ENCODE data around the gene NEDD4L. TPM values are rescaled to one million over a fixed set of nuclear protein-coding genes. Genes with fewer than 3 reads are reported as not detected.
"Not testable (repeated sequence)": the region's sequence is repeated elsewhere in the genome, so short reads cannot be mapped to it uniquely, and the experiment has no call there.

Gene NEDD4L
- total and polyA plus RNA-seq, 4 experiments from 2014 or later = 2.8 to 4.1 (median 3.8) TPM

DNA sequence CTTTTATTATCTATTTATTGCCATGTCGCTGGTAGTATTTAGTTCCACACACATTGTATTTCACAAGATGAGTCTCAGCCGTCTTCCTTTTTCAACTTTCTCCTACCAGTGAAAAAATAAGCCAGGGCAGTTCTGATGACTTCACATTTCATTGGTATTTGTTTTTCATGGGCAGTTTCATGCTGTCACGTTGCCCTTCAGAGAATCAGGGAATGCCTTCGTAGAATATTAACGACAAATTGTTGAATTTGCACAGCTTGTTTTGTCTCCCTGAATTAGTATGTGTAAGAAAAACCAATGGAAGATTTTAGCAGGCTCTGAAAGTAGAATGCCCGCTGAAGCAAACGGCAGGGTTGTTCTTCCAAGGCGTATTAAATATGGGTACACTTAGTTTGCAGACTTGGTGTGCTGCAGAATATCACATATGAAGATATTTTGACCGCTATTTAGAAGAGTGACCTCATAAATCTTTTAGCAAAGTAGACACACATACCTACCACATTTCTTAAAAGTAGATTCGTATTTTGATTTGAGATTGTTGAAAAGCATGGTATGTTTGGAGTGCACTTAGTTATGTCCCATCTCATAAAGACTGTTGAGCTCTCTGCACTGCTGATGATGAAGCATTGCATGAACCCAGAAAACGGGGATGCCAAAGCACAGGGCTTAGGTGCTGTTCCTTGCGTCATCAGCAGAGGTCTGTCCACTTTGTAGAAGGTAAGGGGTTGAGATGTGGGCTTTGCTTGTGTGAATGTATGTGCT is 2.9 kb downstream of the NEDD4L start:
- H3K27me3 Mint-ChIP-seq = peaks cover 5 to 16% of the 10 kb centered on the region in 2 donors
- no peak overlapping the region for H3K27ac Mint-ChIP-seq
- Histone ChIP-seq H3K4me1 (ENCODE audit: insufficient read depth, low read length) (peaks cover 19% of the 10 kb centered on the region), H3K27ac (ENCODE audit: low read depth, low read length) (no peak overlapping the region), H3K9me3 (ENCODE audit: control insufficient read depth in 1 of 2, low read length in 2 of 2) (no peaks in the 10 kb centered on the region), H3K4me3 (ENCODE audit: low read length in 2 of 2) (no peak overlapping the region), H3K36me3 (ENCODE audit: insufficient read depth, low read length) (no peaks in the 10 kb centered on the region), H3K27me3 (ENCODE audit: insufficient read depth, low read length) (no peaks in the 10 kb centered on the region)
- ChIA-PET CTCF (ENCODE audit: partially characterized antibody) (interaction anchor here (2.1 kb wide), 1 partner anchor 9 kb away, joined by 4 read pairs; no protein-coding TSS in a partner anchor), POLR2A (ENCODE audit: partially characterized antibody) (no interaction called here)
- no peaks in the 10 kb centered on the region for H3K9me3 Mint-ChIP-seq
- intact Hi-C loops (cut with micrococcal nuclease) = loop anchor here (10.0 kb wide), 1 partner anchor 422 kb away; the partner anchor contains the start of gene NARS1
- H3K36me3 Mint-ChIP-seq = peaks cover 0 to 11% of the 10 kb centered on the region in 2 donors
- peaks cover 18 to 31% (median 24%) of the 10 kb centered on the region in 4 donors for H3K4me1 Mint-ChIP-seq
- DNase-seq = no peak
- H3K4me3 Mint-ChIP-seq = peak overlapping the region in 2 of 8 donors; percentile 15 to 52

DNA sequence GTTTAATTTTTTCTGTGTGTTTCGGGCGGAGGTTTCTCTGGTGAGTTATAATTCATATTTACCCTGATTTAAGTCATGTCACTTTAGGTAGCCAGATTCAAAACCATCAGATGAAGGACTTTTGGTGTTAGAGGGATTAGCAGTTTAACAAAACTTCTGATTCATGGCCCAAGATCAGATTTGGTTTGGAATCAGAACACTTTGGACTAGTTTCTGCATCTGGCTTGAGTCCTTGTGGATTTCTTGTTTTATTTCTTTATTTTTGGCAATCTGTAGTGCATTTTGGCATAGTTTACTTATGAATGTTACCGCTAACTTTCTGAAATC is 3.5 kb downstream of the NEDD4L start:
- ChIA-PET POLR2A (ENCODE audit: partially characterized antibody) (no interaction called here), CTCF (ENCODE audit: partially characterized antibody) (interaction anchor here (2.1 kb wide), 1 partner anchor 9 kb away, joined by 4 read pairs; no protein-coding TSS in a partner anchor)
- H3K4me3 Mint-ChIP-seq = no peak overlapping the region
- H3K27ac ChIP-seq (ENCODE audit: low read depth, low read length) = no peak overlapping the region
- H3K27ac Mint-ChIP-seq = no peak overlapping the region
- no peaks in the 10 kb centered on the region for H3K9me3 Mint-ChIP-seq
- H3K4me3 ChIP-seq (ENCODE audit: low read length in 2 of 2) = no peak overlapping the region
- no peak for DNase-seq
- no peaks in the 10 kb centered on the region for H3K27me3 ChIP-seq (ENCODE audit: insufficient read depth, low read length)
- intact Hi-C loops (cut with micrococcal nuclease) = loop anchor here (10.0 kb wide), 1 partner anchor 423 kb away; the partner anchor contains the start of gene NARS1
- H3K36me3 Mint-ChIP-seq = peaks cover 0 to 11% of the 10 kb centered on the region in 2 donors
- H3K27me3 Mint-ChIP-seq = peaks cover 5 to 16% of the 10 kb centered on the region in 2 donors
- no peaks in the 10 kb centered on the region for H3K9me3 ChIP-seq (ENCODE audit: control insufficient read depth in 1 of 2, low read length in 2 of 2)
- H3K4me1 Mint-ChIP-seq = peaks cover 20 to 33% (median 22%) of the 10 kb centered on the region in 4 donors
- H3K36me3 ChIP-seq (ENCODE audit: insufficient read depth, low read length) = no peaks in the 10 kb centered on the region
- H3K4me1 ChIP-seq (ENCODE audit: insufficient read depth, low read length) = peaks cover 19% of the 10 kb centered on the region

DNA sequence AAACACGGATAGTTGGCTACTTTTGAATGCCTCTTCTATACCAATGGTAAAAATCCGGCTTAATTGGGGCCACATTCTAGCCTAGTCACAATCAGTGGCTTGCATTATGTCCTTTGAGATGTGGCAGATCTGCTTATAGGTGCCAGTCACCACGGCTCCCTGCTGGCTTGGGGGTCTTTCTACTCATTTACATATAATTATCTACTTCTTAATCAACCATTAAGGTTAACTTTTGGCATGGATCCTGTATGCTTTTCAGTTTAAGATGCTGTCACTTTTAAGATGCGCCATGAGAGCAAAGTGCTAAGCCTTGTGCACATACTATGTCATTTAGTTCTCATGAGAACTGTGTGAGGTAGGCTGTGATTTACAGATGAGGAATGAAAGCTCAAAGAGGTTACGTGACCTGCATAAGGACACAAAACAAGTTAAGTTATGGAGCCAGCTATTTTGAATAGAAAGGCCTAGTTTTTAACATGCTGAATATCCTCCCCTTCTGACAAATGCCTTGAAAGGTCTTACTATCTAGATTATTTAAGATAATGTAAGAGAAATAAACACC is 4.1 kb downstream of the NEDD4L start:
- H3K4me3 ChIP-seq (ENCODE audit: low read length in 2 of 2) = no peak overlapping the region
- POLR2A ChIA-PET (ENCODE audit: partially characterized antibody) = no interaction called here
- Mint-ChIP-seq H3K4me3 (no peak overlapping the region), H3K27ac (no peak overlapping the region), H3K9me3 (no peaks in the 10 kb centered on the region), H3K4me1 (peaks cover 15 to 26% (median 17%) of the 10 kb centered on the region in 4 donors), H3K36me3 (peaks cover 0 to 11% of the 10 kb centered on the region in 2 donors), H3K27me3 (peaks cover 5 to 16% of the 10 kb centered on the region in 2 donors)
- intact Hi-C loops (cut with micrococcal nuclease) = loop anchor here (10.0 kb wide), 1 partner anchor 423 kb away; the partner anchor contains the start of gene NARS1
- no peaks in the 10 kb centered on the region for H3K36me3 ChIP-seq (ENCODE audit: insufficient read depth, low read length)
- no peaks in the 10 kb centered on the region for H3K9me3 ChIP-seq (ENCODE audit: control insufficient read depth in 1 of 2, low read length in 2 of 2)
- H3K4me1 ChIP-seq (ENCODE audit: insufficient read depth, low read length) = peaks cover 14% of the 10 kb centered on the region
- CTCF ChIA-PET (ENCODE audit: partially characterized antibody) = no interaction called here
- no peaks in the 10 kb centered on the region for H3K27me3 ChIP-seq (ENCODE audit: insufficient read depth, low read length)
- no peak for DNase-seq
- no peak overlapping the region for H3K27ac ChIP-seq (ENCODE audit: low read depth, low read length)

DNA sequence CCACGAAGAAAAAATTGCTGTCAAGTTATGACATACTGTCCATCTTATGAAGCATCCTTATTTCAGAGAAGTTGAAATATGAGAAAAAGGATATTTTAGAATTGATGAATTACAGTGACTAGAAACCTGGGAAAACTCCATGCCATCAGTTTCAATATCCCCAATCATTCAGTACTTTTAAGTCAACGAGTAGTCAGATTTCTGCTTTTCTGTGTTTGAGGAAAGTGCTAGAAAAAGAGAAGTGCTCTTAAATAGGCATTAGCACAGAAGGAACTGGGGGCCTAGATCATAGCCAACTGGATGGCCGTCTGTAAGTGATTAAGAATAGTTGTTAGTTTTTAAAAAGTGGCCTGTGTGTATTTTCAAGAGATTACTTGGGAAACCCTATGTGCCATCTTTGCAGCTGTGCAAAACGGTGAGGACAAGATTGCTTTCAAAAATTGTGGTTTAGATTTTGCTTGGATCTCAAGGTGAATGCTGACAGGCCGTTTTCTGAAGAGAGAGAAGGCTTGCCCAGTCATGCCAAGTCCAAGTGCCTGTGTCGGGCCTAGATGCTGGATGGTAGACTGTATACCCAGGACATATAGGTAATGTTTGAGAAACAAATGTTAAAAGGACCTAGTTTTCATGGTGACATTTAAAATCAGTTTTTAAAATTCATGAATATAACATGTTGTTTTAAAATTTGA is 5.1 kb downstream of the NEDD4L start:
- peak overlapping the region in 1 of 7 donors; percentile 62 for H3K27ac Mint-ChIP-seq
- no peaks in the 10 kb centered on the region for H3K9me3 Mint-ChIP-seq
- Histone ChIP-seq H3K36me3 (ENCODE audit: insufficient read depth, low read length) (no peaks in the 10 kb centered on the region), H3K27me3 (ENCODE audit: insufficient read depth, low read length) (no peaks in the 10 kb centered on the region), H3K9me3 (ENCODE audit: control insufficient read depth in 1 of 2, low read length in 2 of 2) (no peaks in the 10 kb centered on the region), H3K27ac (ENCODE audit: low read depth, low read length) (no peak overlapping the region), H3K4me3 (ENCODE audit: low read length in 2 of 2) (no peak overlapping the region), H3K4me1 (ENCODE audit: insufficient read depth, low read length) (peaks cover 11% of the 10 kb centered on the region)
- no peak overlapping the region for H3K4me3 Mint-ChIP-seq
- peaks cover 11 to 21% (median 13%) of the 10 kb centered on the region in 4 donors for H3K4me1 Mint-ChIP-seq
- DNase-seq = no peak
- H3K36me3 Mint-ChIP-seq = peaks cover 0 to 8% of the 10 kb centered on the region in 2 donors
- ChIA-PET CTCF (ENCODE audit: partially characterized antibody) (no interaction called here), POLR2A (ENCODE audit: partially characterized antibody) (no interaction called here)
- intact Hi-C loops (cut with micrococcal nuclease) = loop anchor here (10.0 kb wide), 1 partner anchor 424 kb away; the partner anchor contains the start of gene NARS1
- H3K27me3 Mint-ChIP-seq = peaks cover 5 to 14% of the 10 kb centered on the region in 2 donors

DNA sequence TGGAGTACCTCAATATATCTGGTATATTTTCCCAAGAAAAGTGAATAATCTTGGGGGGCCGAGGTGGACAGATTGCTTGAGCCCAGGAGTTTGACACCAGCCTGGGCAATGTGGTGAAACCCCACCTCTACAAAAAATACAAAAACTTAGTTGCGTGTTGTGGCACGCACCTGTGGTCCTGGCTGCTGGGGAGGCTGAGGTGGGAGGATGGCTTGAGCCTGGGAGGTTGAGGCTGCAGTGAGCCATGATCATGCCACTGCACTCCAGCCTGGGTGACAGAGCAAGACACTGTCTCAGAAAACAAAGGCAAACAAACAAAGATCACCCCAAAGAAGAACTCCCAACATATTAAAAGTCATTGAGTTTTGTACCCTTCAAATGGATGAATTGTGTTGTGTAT is 6.9 kb downstream of the NEDD4L start:
- CTCF ChIA-PET (ENCODE audit: partially characterized antibody); H3K4me1 ChIP-seq (ENCODE audit: insufficient read depth, low read length); POLR2A ChIA-PET (ENCODE audit: partially characterized antibody); DNase-seq; H3K9me3 ChIP-seq (ENCODE audit: control insufficient read depth in 1 of 2, low read length in 2 of 2); H3K4me1 Mint-ChIP-seq; H3K4me3 Mint-ChIP-seq; H3K4me3 ChIP-seq (ENCODE audit: low read length in 2 of 2); H3K27me3 Mint-ChIP-seq; H3K36me3 Mint-ChIP-seq; H3K36me3 ChIP-seq (ENCODE audit: insufficient read depth, low read length); H3K9me3 Mint-ChIP-seq; H3K27me3 ChIP-seq (ENCODE audit: insufficient read depth, low read length); intact Hi-C loops (cut with micrococcal nuclease); H3K27ac ChIP-seq (ENCODE audit: low read depth, low read length): not testable (repeated sequence)
- H3K27ac Mint-ChIP-seq = peak overlapping the region in 1 of 7 donors; percentile 31

DNA sequence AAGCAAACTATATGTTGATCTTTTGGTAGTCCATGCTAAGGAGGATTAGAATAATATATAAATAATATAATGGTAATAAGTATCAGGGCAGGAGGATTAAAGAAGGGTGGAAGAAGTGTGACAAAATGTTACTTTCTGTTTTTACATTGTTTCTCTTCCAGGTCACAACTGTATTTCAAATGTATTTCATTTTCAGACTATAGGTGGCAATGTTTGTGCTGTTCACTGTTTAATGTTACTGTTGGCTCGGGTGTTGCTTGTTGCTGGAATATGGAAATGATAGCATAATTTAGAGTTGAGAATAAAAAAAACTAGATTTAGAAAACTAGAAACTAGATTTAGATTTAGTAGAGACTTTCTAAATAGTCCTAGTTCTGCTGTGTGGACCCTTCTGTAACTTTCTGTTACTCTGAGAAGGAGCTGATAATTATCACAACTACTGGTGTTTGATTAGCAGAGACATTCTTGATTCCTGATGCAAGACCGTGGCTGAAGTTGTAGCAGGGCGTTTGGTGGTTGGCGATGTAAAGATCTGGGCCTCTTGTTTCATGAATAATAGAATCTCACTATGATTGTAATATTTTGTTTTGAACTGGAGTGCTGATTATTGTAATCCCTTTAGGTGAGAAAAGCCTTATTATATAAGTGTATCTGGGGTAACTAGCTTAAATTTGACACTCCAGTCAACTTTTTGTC is 7.9 kb downstream of the NEDD4L start:
- H3K27ac Mint-ChIP-seq = no peak overlapping the region
- ChIA-PET CTCF (ENCODE audit: partially characterized antibody) (interaction anchor here (1.7 kb wide), 2 partner anchors 8 to 70 kb away, joined by 3 to 8 read pairs; partner anchors contain the start of gene NEDD4L), POLR2A (ENCODE audit: partially characterized antibody) (no interaction called here)
- no peaks in the 10 kb centered on the region for H3K4me1 ChIP-seq (ENCODE audit: insufficient read depth, low read length)
- H3K9me3 Mint-ChIP-seq = no peaks in the 10 kb centered on the region
- intact Hi-C loops (cut with micrococcal nuclease) = loop anchor here (1.0 kb wide), 1 partner anchor 9 kb away; no protein-coding TSS in a partner anchor
- peak in 1 of 5 donors; percentile 1 for DNase-seq
- no peaks in the 10 kb centered on the region for H3K36me3 Mint-ChIP-seq
- H3K4me3 Mint-ChIP-seq = no peak overlapping the region
- peaks cover 0 to 3% of the 10 kb centered on the region in 2 donors for H3K27me3 Mint-ChIP-seq
- no peaks in the 10 kb centered on the region for H3K9me3 ChIP-seq (ENCODE audit: control insufficient read depth in 1 of 2, low read length in 2 of 2)
- peaks cover 0 to 7% (median 3%) of the 10 kb centered on the region in 4 donors for H3K4me1 Mint-ChIP-seq
- H3K27ac ChIP-seq (ENCODE audit: low read depth, low read length) = no peak overlapping the region
- H3K4me3 ChIP-seq (ENCODE audit: low read length in 2 of 2) = no peak overlapping the region
- H3K27me3 ChIP-seq (ENCODE audit: insufficient read depth, low read length) = no peaks in the 10 kb centered on the region
- no peaks in the 10 kb centered on the region for H3K36me3 ChIP-seq (ENCODE audit: insufficient read depth, low read length)
